Brain pericyte (primary cell): ENCODE results near the gene RIN1.
A peak's percentile ranks its signal among the peaks of the same experiment; 100 is the strongest.
"Not testable (repeated sequence)": the region's sequence is repeated elsewhere in the genome, so short reads cannot be mapped to it uniquely, and the experiment has no call there.

Experiments used
- DNase-seq: peaks from one replicate; pipeline ENCODE4 v3.0.0-alpha.2; 2012; ENCODE audit warnings: low read depth, low spot score

Gene RIN1

GRCh38 chr11:66336234-66337102 is at the start of gene RIN1:
RIN1 (minus strand) TSS chr11:66336434; CDS start chr11:66336402, 32 bp downstream.
- DNase-seq: peak; percentile 97

GRCh38 chr11:66384316-66384715 is 48.1 kb upstream of the RIN1 start:
- DNase-seq: not testable (repeated sequence)

- DNase-seq: not testable (repeated sequence)
Observed at GRCh38 chr11:66380264-66380663, 44.0 kb upstream of the RIN1 start.

GRCh38 chr11:66373690-66374287 is 37.6 kb upstream of the RIN1 start:
- not testable (repeated sequence) for DNase-seq

GRCh38 chr11:66373265-66373664 is 37.0 kb upstream of the RIN1 start:
- no peak for DNase-seq

GRCh38 chr11:66371627-66372415 is 35.6 kb upstream of the RIN1 start, which contains the start of gene SLC29A2:
SLC29A2 (minus strand) TSS chr11:66371760; CDS start chr11:66371591, 169 bp downstream.
- no peak for DNase-seq

- DNase-seq: no peak
Observed at GRCh38 chr11:66369073-66369894, 33.0 kb upstream of the RIN1 start.

- no peak for DNase-seq
Observed at GRCh38 chr11:66368484-66368883, 32.2 kb upstream of the RIN1 start.

- no peak for DNase-seq
Observed at GRCh38 chr11:66367561-66368312, 31.5 kb upstream of the RIN1 start.

GRCh38 chr11:66366844-66367477 is 30.7 kb upstream of the RIN1 start:
- no peak for DNase-seq

GRCh38 chr11:66365711-66366619 is 29.7 kb upstream of the RIN1 start:
- no peak for DNase-seq

GRCh38 chr11:66365166-66365565 is 28.9 kb upstream of the RIN1 start:
- DNase-seq: no peak

- no peak for DNase-seq
Observed at GRCh38 chr11:66363805-66364535, 27.7 kb upstream of the RIN1 start.

- DNase-seq: no peak
Observed at GRCh38 chr11:66363187-66363601, 27.0 kb upstream of the RIN1 start.

- no peak for DNase-seq
Observed at GRCh38 chr11:66362481-66363147, 26.4 kb upstream of the RIN1 start.

GRCh38 chr11:66361502-66361941 is 25.3 kb upstream of the RIN1 start:
- no peak for DNase-seq

GRCh38 chr11:66360406-66361073 is 24.3 kb upstream of the RIN1 start:
- DNase-seq: no peak
